ENCODE data around the gene ZNF230. TPM values are rescaled to one million over a fixed set of nuclear protein-coding genes. Genes with fewer than 3 reads are reported as not detected.
A peak's percentile ranks its signal among the peaks of the same experiment; 100 is the strongest.

The ZNF230 gene
- polyA plus RNA-seq, 3 donors: 1.0 to 3.9 (median 1.3) TPM

- peaks cover 15% of the 10 kb centered on the region for H3K4me1 Mint-ChIP-seq
- Histone ChIP-seq H3K9me3 (replicated peaks in 1 of 2; ENCODE audit: control insufficient read depth in 1 of 2, insufficient read depth in 1 of 2, low read length in 2 of 2) (peaks cover 65 to 95% of the 10 kb centered on the region in 2 donors), H3K36me3 (replicated peaks in 1 of 2; ENCODE audit: control insufficient read depth in 1 of 2, insufficient read depth in 2 of 2, low read length in 2 of 2) (peaks cover 47 to 62% of the 10 kb centered on the region in 2 donors), H2AFZ (ENCODE audit: insufficient read depth, low read depth, low read length, poor library complexity, severe bottlenecking) (no peak overlapping the region), H3K27ac (ENCODE audit: low read depth in 1 of 2, low read length in 2 of 2) (no peak overlapping the region), H3K4me1 (ENCODE audit: control insufficient read depth in 1 of 2, insufficient read depth in 2 of 2, low read length in 2 of 2) (peaks cover 9 to 11% of the 10 kb centered on the region in 2 donors), H3K9ac (ENCODE audit: insufficient read depth, low read length, poor library complexity, severe bottlenecking) (no peak overlapping the region), H3K27me3 (ENCODE audit: control insufficient read depth in 2 of 2, insufficient read depth in 2 of 2, low read length in 2 of 2) (no peaks in the 10 kb centered on the region), H3K4me2 (replicated peaks; ENCODE audit: extremely low read depth, low read length, poor library complexity, severe bottlenecking) (no peak overlapping the region), H4K20me1 (ENCODE audit: insufficient read depth, low read length) (no peaks in the 10 kb centered on the region), H3K4me3 (replicated peaks in 1 of 3; ENCODE audit: low read depth in 2 of 3, low read length in 3 of 3) (peak overlapping the region in 1 of 3 experiments; percentile 55), H3K79me2 (ENCODE audit: insufficient read depth, low read length) (peaks cover 23% of the 10 kb centered on the region)
- H3K36me3 Mint-ChIP-seq: peaks cover 58 to 59% of the 10 kb centered on the region in 2 donors
- DNase-seq: no peak
- intact Hi-C loops (cut with micrococcal nuclease): no loop called here
- no peak overlapping the region for H3K27ac Mint-ChIP-seq
- TF ChIP-seq CTCF (IDR thresholded peaks at IDR 0.05): no peak
- H3K4me3 Mint-ChIP-seq: no peak overlapping the region
- WGBS (ENCODE audit: insufficient coverage): 100% methylated on average over 2 of the region's 5 CpGs
- H3K27me3 Mint-ChIP-seq (ENCODE audit: low read depth in 3 of 3): peaks cover 0 to 2% (median 0%) of the 10 kb centered on the region in 3 donors
- H3K9me3 Mint-ChIP-seq: peaks cover 50 to 89% (median 85%) of the 10 kb centered on the region in 7 donors
Observed at GRCh38 chr19:44010468-44010867, 7.7 kb downstream of the ZNF230 start.

- H3K9me3 ChIP-seq (replicated peaks in 1 of 2; ENCODE audit: control insufficient read depth in 1 of 2, insufficient read depth in 1 of 2, low read length in 2 of 2): peaks cover 25 to 58% of the 10 kb centered on the region in 2 donors
- no peaks in the 10 kb centered on the region for H3K4me1 Mint-ChIP-seq
- H3K27ac ChIP-seq (ENCODE audit: low read depth in 1 of 2, low read length in 2 of 2): no peak overlapping the region
- H3K36me3 ChIP-seq (replicated peaks in 1 of 2; ENCODE audit: control insufficient read depth in 1 of 2, insufficient read depth in 2 of 2, low read length in 2 of 2): no peaks in the 10 kb centered on the region
- H2AFZ ChIP-seq (ENCODE audit: insufficient read depth, low read depth, low read length, poor library complexity, severe bottlenecking): no peak overlapping the region
- H3K36me3 Mint-ChIP-seq: no peaks in the 10 kb centered on the region
- peaks cover 27 to 72% (median 48%) of the 10 kb centered on the region in 7 donors for H3K9me3 Mint-ChIP-seq
- DNase-seq: no peak
- no peaks in the 10 kb centered on the region for H3K4me1 ChIP-seq (ENCODE audit: control insufficient read depth in 1 of 2, insufficient read depth in 2 of 2, low read length in 2 of 2)
- intact Hi-C loops (cut with micrococcal nuclease): no loop called here
- H3K27me3 Mint-ChIP-seq (ENCODE audit: low read depth in 3 of 3): peaks cover 0 to 2% (median 1%) of the 10 kb centered on the region in 3 donors
- H3K9ac ChIP-seq (ENCODE audit: insufficient read depth, low read length, poor library complexity, severe bottlenecking): no peak overlapping the region
- no peaks in the 10 kb centered on the region for H3K79me2 ChIP-seq (ENCODE audit: insufficient read depth, low read length)
- no CpG with 5 or more reads among the region's 2 CpGs for WGBS (ENCODE audit: insufficient coverage)
- H3K4me3 Mint-ChIP-seq: no peak overlapping the region
- no peak overlapping the region for H3K4me3 ChIP-seq (replicated peaks in 1 of 3; ENCODE audit: low read depth in 2 of 3, low read length in 3 of 3)
- no peak for TF ChIP-seq CTCF (IDR thresholded peaks at IDR 0.05)
- H3K27ac Mint-ChIP-seq: no peak overlapping the region
- H3K27me3 ChIP-seq (ENCODE audit: control insufficient read depth in 2 of 2, insufficient read depth in 2 of 2, low read length in 2 of 2): no peaks in the 10 kb centered on the region
- no peak overlapping the region for H3K4me2 ChIP-seq (replicated peaks; ENCODE audit: extremely low read depth, low read length, poor library complexity, severe bottlenecking)
- no peaks in the 10 kb centered on the region for H4K20me1 ChIP-seq (ENCODE audit: insufficient read depth, low read length)
Observed at GRCh38 chr19:44019498-44019897, 16.7 kb downstream of the ZNF230 start.
